Mononuclear cell (primary cell): Measurements from ENCODE around the gene ANKRD45. TPM values are rescaled to one million over a fixed set of nuclear protein-coding genes. Genes with fewer than 3 reads are reported as not detected.
"Not testable (repeated sequence)": the region's sequence is repeated elsewhere in the genome, so short reads cannot be mapped to it uniquely, and the experiment has no call there.

Experiments
- H3K27me3 ChIP-seq: 2 replicates; pipeline ENCODE4 v1.6.0; 2011; ENCODE audit warnings: low read length, control low read depth; ENCODE audit not compliant: insufficient read depth
- H3K4me1 ChIP-seq: 2 replicates; pipeline ENCODE4 v1.5.1; 2011; ENCODE audit warnings: mild to moderate bottlenecking, low read length, control low read depth; ENCODE audit not compliant: insufficient read depth
- H3K4me3 ChIP-seq: 2 replicates; pipeline ENCODE4 v1.5.1; 2011; ENCODE audit warnings: mild to moderate bottlenecking, low read length, moderate library complexity
- H3K9me3 ChIP-seq: 2 replicates; pipeline ENCODE4 v1.5.1; 2011; ENCODE audit warnings: low read depth, mild to moderate bottlenecking, control low read depth, low read length
- total RNA-seq: library from RNA; depleted of rRNA; stranded (reverse); fragments of >200 nt; gene quantifications from one replicate; pipeline ENCODE4 v1.2.3, GENCODE V29; 2012

ANKRD45 gene
- total RNA-seq, 1 donor = 0.10 TPM

- Histone ChIP-seq H3K4me3 (no peak overlapping the region), H3K9me3 (no peaks in the 10 kb centered on the region), H3K4me1 (peaks cover 6% of the 10 kb centered on the region), H3K27me3 (peaks cover 25% of the 10 kb centered on the region)
Measured at GRCh38 chr1:173666646-173667045, 3.0 kb downstream of the ANKRD45 start.

DNA sequence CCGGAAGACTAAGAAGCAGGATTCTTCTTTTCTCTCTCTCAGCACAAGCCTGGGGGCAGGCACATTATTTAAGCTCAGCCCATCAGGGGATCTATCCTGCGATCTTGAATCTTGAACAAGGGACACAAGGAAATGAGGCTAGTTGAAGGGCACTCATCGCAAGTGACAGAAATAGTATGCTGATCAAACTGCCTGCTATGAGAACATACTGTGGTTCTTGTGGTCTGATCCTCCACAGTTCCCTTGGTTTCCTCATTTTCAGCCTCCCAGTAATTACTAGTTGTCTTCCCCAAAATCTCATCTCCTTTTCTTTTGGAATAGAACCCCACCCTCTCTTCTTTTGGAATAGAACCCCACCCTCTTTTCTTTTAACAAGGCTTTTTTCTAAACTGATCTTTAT, 6.5 kb downstream of the ANKRD45 start:
- H3K4me1 ChIP-seq = no peaks in the 10 kb centered on the region

DNA sequence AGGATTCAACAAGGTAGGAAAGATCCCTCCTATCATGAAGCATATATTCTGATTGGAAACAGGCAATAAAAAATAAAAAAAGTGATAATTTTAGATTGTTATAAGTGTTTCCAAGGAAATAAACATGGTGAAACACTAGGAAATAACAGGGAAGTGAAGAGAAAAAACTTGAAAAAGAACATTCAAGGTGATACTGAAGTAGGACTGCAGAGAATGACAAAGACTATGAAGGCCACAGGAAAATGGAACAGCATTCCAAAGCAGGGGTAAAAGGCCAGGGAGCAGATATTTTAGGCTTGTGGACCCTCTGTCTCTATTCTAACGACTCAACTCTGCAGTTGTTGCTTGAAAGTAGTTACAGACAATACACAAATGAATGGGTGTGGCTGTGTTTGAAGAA, 7.9 kb downstream of the ANKRD45 start:
- Histone ChIP-seq H3K4me3 (no peak overlapping the region), H3K9me3 (no peaks in the 10 kb centered on the region), H3K27me3 (no peaks in the 10 kb centered on the region), H3K4me1 (no peaks in the 10 kb centered on the region)

More for the DNA sequence above, 6.5 kb downstream of the ANKRD45 start:
- no peaks in the 10 kb centered on the region for H3K9me3 ChIP-seq
- peaks cover 2% of the 10 kb centered on the region for H3K27me3 ChIP-seq
- no peak overlapping the region for H3K4me3 ChIP-seq

DNA sequence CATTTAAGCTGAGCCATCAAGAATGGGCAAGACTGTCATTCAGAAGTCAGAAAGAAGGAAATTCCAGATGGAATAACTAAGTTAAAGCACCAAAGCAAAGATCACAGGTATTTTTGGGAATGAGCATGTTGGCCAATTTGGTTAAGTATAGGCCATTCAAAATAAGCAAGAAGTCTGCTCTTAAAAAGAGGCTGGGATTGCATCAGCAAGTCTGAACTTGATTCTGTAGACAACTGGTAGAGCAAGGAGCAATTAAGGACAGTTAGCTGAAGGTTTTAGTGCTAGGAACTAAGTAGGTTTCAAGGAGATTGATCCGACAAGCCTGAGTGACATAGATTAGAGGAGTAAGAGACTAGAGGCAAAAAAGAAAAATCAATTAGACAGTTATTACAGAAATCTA, 8.4 kb downstream of the ANKRD45 start:
- Histone ChIP-seq H3K9me3 (no peaks in the 10 kb centered on the region), H3K27me3 (no peaks in the 10 kb centered on the region), H3K4me1 (no peaks in the 10 kb centered on the region), H3K4me3 (no peak overlapping the region)

DNA sequence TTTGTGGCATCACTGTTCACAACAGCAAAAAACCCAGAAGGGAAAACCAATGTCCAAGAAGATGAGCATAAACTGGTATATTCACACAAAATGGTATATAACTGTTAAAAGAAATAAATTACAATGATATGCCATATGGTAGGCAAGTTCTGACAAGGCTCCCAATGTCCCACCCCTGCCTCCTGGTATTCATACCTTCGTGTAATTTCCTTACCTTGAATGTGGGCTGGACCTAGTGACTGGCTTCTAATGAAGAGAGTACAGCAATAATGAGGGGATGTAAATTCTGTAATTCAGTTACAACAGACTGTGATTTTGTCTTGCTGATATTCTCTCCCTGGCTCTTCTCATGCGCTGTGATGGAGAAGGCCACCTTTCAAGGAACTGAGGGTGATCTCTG, 9.3 kb downstream of the ANKRD45 start:
- no peaks in the 10 kb centered on the region for H3K9me3 ChIP-seq
- H3K4me3 ChIP-seq = no peak overlapping the region
- no peaks in the 10 kb centered on the region for H3K27me3 ChIP-seq
- H3K4me1 ChIP-seq = no peaks in the 10 kb centered on the region

GRCh38 chr1:173648880-173649605, 20.6 kb downstream of the ANKRD45 start:
- Histone ChIP-seq H3K4me1 (no peaks in the 10 kb centered on the region), H3K9me3 (no peaks in the 10 kb centered on the region), H3K27me3 (no peaks in the 10 kb centered on the region), H3K4me3 (no peak overlapping the region)

DNA sequence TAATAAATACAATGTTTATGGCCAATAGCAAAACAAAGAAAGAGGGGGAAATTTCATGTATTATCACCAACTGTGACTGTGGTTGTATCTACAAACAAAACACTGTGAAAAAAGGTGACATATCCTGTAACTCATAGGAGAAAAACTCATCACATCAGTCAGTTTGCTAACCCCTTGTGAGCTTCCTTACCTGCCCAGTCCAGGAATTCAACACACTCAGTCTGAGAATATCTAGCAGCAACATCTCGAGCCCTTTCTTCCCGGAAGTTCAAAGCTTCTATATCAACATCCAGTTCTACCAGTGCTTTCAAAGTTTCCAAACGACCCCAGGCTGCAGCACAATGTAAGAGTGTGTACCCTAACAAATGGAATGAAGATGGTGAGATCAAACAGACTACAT, 23.0 kb downstream of the ANKRD45 start:
- no peaks in the 10 kb centered on the region for H3K4me1 ChIP-seq
- H3K9me3 ChIP-seq = no peaks in the 10 kb centered on the region
- no peak overlapping the region for H3K4me3 ChIP-seq
- no peaks in the 10 kb centered on the region for H3K27me3 ChIP-seq

DNA sequence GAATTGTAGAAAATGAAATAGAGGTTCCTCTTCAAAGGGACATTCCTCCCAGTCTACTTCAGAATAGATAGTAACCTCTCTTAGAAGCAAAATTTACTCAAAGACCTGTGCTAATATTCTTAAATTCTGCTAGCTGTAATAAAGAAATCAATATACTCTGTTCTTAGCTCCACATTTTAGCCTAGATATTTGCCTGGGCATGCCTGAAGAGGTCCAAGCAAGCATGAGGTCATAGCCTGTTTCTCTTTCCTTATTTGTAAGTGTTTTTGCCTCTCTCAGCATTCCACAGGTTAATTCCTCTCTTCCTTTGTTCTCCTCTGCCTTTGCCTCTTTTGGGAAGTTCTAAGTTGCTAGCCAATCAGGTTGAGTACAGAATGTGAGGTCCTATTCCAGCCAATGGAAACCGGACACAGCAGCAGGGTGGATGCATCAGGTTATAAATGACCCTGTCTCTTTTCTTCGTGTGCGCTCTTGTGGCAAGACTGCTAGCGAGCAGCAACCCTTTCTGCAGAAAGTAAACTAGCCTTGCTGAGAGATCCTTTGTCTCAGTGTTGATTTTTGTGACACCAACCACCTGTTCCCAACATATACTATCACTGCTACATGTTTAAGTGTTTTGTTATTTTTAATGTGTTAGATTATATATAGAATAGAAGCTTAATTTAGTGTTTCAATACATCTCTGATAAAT, 27.1 kb downstream of the ANKRD45 start:
- not testable (repeated sequence) for H3K27me3 ChIP-seq, H3K9me3 ChIP-seq, H3K4me3 ChIP-seq, H3K4me1 ChIP-seq

DNA sequence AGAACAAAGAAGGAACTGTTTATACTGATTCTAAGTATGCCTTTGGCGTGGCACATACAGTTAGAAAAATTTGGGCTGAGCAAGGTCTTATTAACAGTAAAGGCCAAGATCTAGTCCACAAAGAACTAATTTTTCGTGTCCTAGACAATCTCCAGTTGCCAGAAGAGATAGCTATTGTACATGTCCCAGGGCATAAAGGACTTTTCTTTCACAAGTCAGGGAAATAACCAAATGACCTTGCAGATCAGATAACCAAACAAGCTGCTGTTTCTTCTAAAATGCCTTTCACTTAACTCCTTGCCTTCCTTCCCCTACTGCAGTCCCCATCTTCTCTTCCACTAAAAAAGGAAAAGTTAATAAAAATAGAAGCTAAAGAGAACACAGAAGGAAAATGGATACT, 30.5 kb downstream of the ANKRD45 start:
- Histone ChIP-seq H3K9me3 (no peaks in the 10 kb centered on the region), H3K4me1 (no peaks in the 10 kb centered on the region), H3K27me3 (no peaks in the 10 kb centered on the region), H3K4me3 (no peak overlapping the region)

DNA sequence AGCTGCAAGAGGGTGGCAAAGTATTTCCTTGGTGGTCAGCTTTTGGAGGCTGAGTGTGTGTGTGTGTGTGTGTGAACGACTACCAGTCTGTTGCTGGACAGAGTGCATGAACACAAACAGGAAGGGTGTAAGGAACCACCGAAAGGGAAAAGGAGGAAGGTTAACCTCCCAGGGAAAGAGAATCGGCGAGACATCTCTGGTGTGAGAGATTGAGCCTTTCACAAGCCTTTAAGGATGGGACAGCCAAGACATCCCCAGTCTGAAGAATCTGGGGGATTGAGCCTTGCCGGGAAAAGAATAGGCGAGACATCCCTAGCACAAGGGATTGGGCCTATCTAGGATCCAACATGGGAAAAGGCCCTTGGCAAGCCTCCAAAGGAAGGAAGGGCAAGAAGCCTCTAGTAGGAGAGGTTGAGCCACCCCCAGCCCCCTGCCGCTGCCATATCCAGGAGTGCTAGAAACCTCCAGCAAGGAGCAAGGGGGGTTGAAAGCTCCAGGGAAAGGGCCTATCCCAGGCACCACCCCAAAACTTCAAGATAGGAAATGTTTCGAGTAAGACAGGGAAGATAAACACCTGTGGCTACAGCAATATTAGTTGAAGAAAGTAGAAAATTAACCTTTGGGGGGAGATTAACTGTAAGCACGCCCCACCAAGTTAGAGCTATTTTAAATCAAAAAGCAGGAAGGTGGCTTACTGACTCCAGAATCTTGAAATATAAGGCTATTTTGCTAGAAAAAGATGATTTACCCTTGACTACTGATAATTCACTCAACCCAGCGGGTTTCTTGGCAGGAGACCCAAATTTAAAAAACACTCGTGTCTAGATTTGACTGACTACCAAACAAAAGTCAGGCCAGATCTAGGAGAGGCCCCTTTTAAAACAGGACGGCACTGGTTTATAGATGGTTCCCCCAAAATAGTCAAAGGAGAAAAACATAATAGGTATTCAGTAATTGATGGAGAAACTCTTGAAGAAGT, 31.3 kb downstream of the ANKRD45 start:
- no peak overlapping the region for H3K4me3 ChIP-seq
- no peaks in the 10 kb centered on the region for H3K9me3 ChIP-seq
- H3K27me3 ChIP-seq = no peaks in the 10 kb centered on the region
- no peaks in the 10 kb centered on the region for H3K4me1 ChIP-seq

DNA sequence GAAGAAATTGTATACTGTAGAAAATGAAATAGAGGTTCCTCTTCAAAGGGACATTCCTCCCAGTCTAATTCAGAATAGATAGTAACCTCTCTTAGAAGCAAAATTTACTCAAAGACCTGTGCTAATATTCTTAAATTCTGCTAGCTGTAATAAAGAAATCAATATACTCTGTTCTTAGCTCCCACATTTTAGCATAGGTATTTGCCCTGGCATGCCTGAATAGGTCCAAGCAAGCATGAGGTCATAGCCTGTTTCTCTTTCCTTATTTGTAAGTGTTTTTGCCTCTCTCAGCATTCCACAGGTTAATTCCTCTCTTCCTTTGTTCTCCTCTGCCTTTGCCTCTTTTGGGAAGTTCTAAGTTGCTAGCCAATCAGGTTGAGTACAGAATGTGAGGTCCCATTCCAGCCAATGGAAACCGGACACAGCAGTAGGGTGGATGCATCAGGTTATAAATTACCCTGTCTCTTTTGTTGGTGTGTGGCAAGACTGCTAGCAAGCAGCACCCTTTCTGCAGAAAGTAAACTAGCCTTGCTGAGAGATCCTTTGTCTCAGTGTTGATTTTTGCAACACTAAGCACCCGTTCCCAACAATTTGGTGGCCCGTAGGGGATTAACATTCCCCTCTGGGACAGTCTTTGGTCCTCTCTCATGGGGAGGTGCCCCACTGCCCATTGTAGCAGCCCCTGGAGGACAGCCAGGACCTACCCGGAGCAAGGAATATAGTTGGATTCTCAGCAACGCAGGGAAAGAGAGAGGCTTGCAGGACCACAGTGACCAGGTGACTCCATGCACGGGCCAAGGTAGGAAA, 32.2 kb downstream of the ANKRD45 start:
- not testable (repeated sequence) for H3K27me3 ChIP-seq, H3K4me1 ChIP-seq, H3K4me3 ChIP-seq, H3K9me3 ChIP-seq

GRCh38 chr1:173635116-173635515, 34.5 kb downstream of the ANKRD45 start, which contains the start of gene TEX50:
TSS of gene TEX50 (plus strand) at chr1:173635338. CDS start at chr1:173635522, 184 bp downstream.
- H3K27me3 ChIP-seq = no peaks in the 10 kb centered on the region
- no peaks in the 10 kb centered on the region for H3K9me3 ChIP-seq
- no peaks in the 10 kb centered on the region for H3K4me1 ChIP-seq
- no peak within 1 kb of the TSS for H3K4me3 ChIP-seq

- Histone ChIP-seq H3K4me3 (no peak overlapping the region), H3K9me3 (no peaks in the 10 kb centered on the region), H3K27me3 (no peaks in the 10 kb centered on the region), H3K4me1 (no peaks in the 10 kb centered on the region)
Measured at GRCh38 chr1:173628888-173629287, 40.8 kb downstream of the ANKRD45 start.

DNA sequence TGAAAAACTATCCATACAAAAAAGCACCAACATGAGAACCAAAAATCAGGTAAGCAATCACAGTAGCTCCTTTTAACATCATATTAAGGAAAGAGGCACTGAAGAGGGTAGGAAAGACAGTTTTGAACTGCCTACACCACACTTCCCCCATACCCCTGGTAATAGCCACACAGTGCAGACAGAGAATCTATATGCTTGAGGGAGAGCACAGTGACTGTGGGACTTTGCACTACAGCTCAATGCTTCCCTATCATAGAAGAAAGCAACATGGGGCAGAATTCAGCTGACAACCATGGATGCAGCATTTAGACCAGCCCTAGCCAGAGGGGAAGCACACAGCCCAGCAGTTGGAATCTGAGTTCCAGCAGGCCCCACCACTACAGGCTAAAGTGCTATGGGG, 42.4 kb downstream of the ANKRD45 start:
- Histone ChIP-seq H3K9me3 (no peaks in the 10 kb centered on the region), H3K27me3 (no peaks in the 10 kb centered on the region), H3K4me3 (no peak overlapping the region), H3K4me1 (no peaks in the 10 kb centered on the region)
